ENCODE data around the gene C1orf167. TPM values are rescaled to one million over a fixed set of nuclear protein-coding genes. Genes with fewer than 3 reads are reported as not detected.

C1orf167 gene
- polyA plus RNA-seq, 1 experiment = 0.11 TPM

DNA sequence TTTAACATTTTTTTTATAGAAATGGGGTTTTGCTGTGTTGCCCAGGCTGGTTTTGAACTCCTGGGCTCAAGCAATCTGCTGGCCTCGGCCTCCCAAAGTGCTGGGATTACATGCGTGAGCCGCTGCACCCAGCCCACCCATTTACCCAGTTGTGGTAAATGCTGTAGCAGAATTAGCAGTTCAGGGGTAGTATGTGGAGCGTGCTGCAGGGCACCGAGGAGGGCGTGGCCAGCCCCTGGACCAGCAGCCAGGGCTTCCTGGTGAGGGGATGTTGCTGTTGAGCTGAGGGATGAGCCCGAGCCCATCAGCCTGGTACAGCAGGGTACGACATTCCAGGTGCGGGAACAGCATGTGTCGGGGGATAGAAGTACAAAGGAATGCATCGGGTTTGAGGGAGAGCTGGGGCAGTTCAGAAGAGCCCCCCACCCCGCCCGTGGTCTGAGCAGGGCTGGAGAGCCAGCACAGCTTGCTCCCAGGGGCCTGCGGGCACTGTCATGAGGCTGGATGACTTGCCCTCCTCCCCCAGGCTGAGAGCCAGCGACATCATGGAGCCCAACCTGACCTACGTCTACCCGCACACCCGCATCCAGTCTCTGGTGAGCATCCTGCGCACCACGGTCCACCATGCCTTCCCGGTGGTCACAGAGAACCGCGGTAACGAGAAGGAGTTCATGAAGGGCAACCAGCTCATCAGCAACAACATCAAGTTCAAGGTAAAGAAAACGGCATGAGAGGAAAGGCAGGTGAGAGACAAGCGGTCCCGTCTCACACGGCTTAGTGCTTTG, 73.6 kb downstream of the C1orf167 start:
- Histone ChIP-seq H3K9me3 (ENCODE audit: control insufficient read depth, insufficient read depth, low read length) (no peaks in the 10 kb centered on the region; the same call in 1 of the 2 replicates), H3K27me3 (ENCODE audit: control insufficient read depth, insufficient read depth, low read length) (no peaks in the 10 kb centered on the region), H3K27ac (ENCODE audit: low read depth, low read length) (no peak overlapping the region), H3K4me3 (ENCODE audit: low read depth, low read length) (no peak overlapping the region)
- POLR2A ChIA-PET = interaction anchor here (1.4 kb wide), 1 partner anchor 72 kb away, joined by 3 read pairs; no protein-coding TSS in a partner anchor
- no peak for DNase-seq (ENCODE audit: low read depth, low spot score)
- CTCF ChIA-PET = interaction anchor here (1.1 to 1.5 kb wide), 2 partner anchors 12 to 72 kb away, joined by 3 to 5 read pairs; no protein-coding TSS in a partner anchor
- TF ChIP-seq, protein P1, sequence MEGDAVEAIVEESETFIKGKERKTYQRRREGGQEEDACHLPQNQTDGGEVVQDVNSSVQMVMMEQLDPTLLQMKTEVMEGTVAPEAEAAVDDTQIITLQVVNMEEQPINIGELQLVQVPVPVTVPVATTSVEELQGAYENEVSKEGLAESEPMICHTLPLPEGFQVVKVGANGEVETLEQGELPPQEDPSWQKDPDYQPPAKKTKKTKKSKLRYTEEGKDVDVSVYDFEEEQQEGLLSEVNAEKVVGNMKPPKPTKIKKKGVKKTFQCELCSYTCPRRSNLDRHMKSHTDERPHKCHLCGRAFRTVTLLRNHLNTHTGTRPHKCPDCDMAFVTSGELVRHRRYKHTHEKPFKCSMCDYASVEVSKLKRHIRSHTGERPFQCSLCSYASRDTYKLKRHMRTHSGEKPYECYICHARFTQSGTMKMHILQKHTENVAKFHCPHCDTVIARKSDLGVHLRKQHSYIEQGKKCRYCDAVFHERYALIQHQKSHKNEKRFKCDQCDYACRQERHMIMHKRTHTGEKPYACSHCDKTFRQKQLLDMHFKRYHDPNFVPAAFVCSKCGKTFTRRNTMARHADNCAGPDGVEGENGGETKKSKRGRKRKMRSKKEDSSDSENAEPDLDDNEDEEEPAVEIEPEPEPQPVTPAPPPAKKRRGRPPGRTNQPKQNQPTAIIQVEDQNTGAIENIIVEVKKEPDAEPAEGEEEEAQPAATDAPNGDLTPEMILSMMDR (IDR thresholded peaks at IDR 0.05; ENCODE audit: low read depth, low read length) = no peak

DNA sequence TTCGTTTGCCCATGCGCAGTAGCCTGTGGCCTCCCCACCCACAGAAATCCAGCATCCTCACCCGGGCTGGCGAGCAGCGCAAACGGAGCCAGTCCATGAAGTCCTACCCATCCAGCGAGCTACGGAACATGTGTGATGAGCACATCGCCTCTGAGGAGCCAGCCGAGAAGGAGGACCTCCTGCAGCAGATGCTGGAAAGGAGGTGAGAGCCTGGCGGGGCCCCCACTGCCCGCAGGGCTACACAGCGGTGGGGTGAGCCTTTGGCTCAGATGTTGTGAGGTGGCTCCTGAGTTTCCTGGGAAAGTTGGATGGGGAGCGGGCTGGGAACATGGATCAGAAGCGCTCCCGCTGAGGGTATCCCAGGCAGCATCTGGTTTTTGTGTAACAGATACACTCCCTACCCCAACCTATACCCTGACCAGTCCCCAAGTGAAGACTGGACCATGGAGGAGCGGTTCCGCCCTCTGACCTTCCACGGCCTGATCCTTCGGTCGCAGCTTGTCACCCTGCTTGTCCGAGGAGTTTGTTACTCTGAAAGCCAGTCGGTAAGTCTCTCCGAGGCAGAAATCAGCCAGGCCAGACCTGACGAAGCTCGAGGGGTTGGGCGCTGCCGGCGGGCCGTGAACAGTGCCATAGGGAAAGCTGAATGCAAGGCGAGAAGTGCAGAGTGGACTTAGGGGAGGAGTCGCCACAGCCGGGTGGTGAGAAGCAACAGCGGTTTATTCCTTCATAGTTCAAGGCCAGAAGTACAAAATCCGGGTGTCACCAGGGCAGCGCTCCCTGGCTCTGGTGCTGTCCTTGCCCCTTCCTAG, 75.2 kb downstream of the C1orf167 start:
- Histone ChIP-seq H3K27ac (ENCODE audit: low read depth, low read length) (no peak overlapping the region), H3K27me3 (ENCODE audit: control insufficient read depth, insufficient read depth, low read length) (no peaks in the 10 kb centered on the region), H3K9me3 (ENCODE audit: control insufficient read depth, insufficient read depth, low read length) (no peaks in the 10 kb centered on the region; the same call in 1 of the 2 replicates), H3K4me3 (ENCODE audit: low read depth, low read length) (no peak overlapping the region)
- ChIA-PET CTCF (interaction anchor here (0.6 to 4.0 kb wide), 7 partner anchors 12 to 298 kb away, joined by 3 to 19 read pairs (median 6); partner anchors contain the start of genes CLCN6 and MTHFR), POLR2A (interaction anchor here (0.6 to 3.1 kb wide), 2 partner anchors 72 to 143 kb away, joined by 3 to 31 read pairs; no protein-coding TSS in a partner anchor)
- DNase-seq (ENCODE audit: low read depth, low spot score) = no peak
- TF ChIP-seq, protein P1 (IDR thresholded peaks at IDR 0.05; ENCODE audit: low read depth, low read length) = no peak

DNA sequence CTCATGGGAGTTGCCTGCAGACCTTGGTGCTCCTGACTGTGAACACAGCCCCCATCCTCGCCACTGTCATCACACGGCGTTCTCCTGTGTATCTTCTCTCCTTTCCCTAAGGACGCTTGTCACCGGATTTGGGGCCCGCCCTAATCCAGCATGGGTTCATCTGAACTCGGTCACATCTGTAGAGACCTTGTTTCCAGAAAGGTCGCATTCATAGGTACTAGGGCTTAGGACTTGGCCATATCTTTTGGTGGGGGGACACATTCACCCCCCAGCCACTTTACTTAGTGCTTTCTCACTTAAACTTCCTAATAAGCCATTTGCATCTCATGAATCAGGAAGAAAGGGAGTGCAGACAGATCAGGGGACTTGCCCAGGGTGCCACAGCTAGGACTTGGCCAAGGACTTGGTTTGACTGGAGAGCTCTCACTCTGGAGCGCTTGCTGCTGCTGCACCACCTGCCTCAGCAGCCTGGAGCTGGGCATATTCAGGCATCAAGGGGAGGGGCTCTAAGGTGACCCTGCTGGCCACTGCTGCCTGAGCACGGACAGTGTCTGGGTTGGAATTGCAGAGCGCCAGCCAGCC, 75.9 kb downstream of the C1orf167 start:
- H3K27ac ChIP-seq (ENCODE audit: low read depth, low read length) = no peak overlapping the region
- CTCF ChIA-PET = interaction anchor here (0.6 to 4.0 kb wide), 12 partner anchors 9 to 297 kb away, joined by 3 to 19 read pairs (median 4); partner anchors contain the start of genes CLCN6, MTHFR and NPPA
- no peaks in the 10 kb centered on the region for H3K27me3 ChIP-seq (ENCODE audit: control insufficient read depth, insufficient read depth, low read length)
- no peak overlapping the region for H3K4me3 ChIP-seq (ENCODE audit: low read depth, low read length)
- TF ChIP-seq, protein P1 (IDR thresholded peaks at IDR 0.05; ENCODE audit: low read depth, low read length) = no peak
- no peaks in the 10 kb centered on the region; the same call in 1 of the 2 replicates for H3K9me3 ChIP-seq (ENCODE audit: control insufficient read depth, insufficient read depth, low read length)
- DNase-seq (ENCODE audit: low read depth, low spot score) = no peak
- POLR2A ChIA-PET = interaction anchor here (0.6 to 3.1 kb wide), 2 partner anchors 71 to 142 kb away, joined by 3 to 31 read pairs; no protein-coding TSS in a partner anchor

DNA sequence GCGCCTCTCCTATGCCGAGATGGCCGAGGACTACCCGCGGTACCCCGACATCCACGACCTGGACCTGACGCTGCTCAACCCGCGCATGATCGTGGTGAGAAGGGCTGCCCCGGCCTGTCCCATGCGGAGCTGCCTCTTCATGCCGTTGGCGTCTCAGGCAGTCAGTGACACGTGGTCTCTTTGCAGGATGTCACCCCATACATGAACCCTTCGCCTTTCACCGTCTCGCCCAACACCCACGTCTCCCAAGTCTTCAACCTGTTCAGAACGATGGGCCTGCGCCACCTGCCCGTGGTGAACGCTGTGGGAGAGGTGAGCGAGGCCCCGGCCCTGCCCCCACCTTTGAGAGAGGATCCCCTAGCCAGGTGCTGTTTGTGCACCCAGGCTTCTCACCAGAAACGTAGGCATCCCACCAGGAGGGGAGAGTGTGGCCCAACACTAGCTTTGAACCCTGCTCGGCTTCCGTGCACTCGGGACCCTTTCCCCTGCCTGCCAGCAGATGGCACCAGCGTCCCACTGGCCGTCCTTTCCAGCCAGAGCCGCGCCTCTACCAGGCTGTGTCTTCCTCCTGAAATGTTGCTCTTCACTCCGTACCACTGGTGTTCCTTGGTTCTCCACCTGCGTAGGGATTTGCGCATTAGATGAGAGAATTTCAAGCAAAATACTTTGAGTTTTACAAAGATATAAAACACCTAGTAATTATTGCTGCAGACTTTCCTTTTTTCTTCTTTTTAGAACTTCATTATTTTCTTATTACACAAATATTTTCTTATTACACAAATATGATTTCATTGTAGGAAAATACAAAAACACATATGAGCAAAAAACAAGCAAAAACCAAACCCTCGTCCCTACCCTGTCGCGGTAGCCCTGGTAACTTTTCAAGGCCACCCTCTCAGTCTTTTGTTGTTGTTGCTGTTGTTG, 76.6 kb downstream of the C1orf167 start:
- H3K27ac ChIP-seq (ENCODE audit: low read depth, low read length) = no peak overlapping the region
- POLR2A ChIA-PET = interaction anchor here (3.1 kb wide), 1 partner anchor 70 kb away, joined by 31 read pairs; no protein-coding TSS in a partner anchor
- TF ChIP-seq, protein P1 (IDR thresholded peaks at IDR 0.05; ENCODE audit: low read depth, low read length) = peak; percentile 99
- CTCF ChIA-PET = interaction anchor here (0.7 to 4.0 kb wide), 12 partner anchors 9 to 71 kb away, joined by 3 to 19 read pairs (median 4); partner anchors contain the start of genes CLCN6, MTHFR and NPPA
- H3K9me3 ChIP-seq (ENCODE audit: control insufficient read depth, insufficient read depth, low read length) = no peaks in the 10 kb centered on the region; the same call in 1 of the 2 replicates
- H3K4me3 ChIP-seq (ENCODE audit: low read depth, low read length) = no peak overlapping the region
- no peak for DNase-seq (ENCODE audit: low read depth, low spot score)
- H3K27me3 ChIP-seq (ENCODE audit: control insufficient read depth, insufficient read depth, low read length) = no peaks in the 10 kb centered on the region
